Tibial nerve (tissue), 4 donors: ENCODE results near the gene RASAL3. TPM values are rescaled to one million over a fixed set of nuclear protein-coding genes. Genes with fewer than 3 reads are reported as not detected.

Source experiments
- DNase-seq, 2 donors: peaks; one replicate each; pipeline ENCODE4 v3.0.0-alpha.2; 2019; ENCODE audit warnings: low spot score in 2 of 2
- H3K27ac ChIP-seq, 4 donors: fragments of 200-600 bp; sonication (generic) in 3 of 4; one replicate each; pipeline ENCODE4 v1.5.1; 2017 to 2019; ENCODE audit warnings: mild to moderate bottlenecking in 1 of 4
- H3K27me3 ChIP-seq, 2 donors: fragments of 200-600 bp; sonication (generic) in 1 of 2; one replicate each; pipeline versions ENCODE4 v1.5.1 to v1.6.0; 2017 to 2019
- H3K36me3 ChIP-seq, 3 donors: fragments of 200-600 bp; sonication (generic); one replicate each; pipeline ENCODE4 v1.5.1; 2018 to 2019
- H3K4me1 ChIP-seq, 4 donors: fragments of 200-600 bp; sonication (generic) in 3 of 4; one replicate each; pipeline ENCODE4 v1.5.1; 2017 to 2019
- H3K4me3 ChIP-seq, 4 donors: fragments of 200-600 bp; sonication (generic) in 3 of 4; one replicate each; pipeline ENCODE4 v1.5.1; 2017 to 2019; ENCODE audit warnings: mild to moderate bottlenecking in 1 of 4, moderate library complexity in 1 of 4
- H3K9me3 ChIP-seq, 4 donors: fragments of 200-600 bp; sonication (generic) in 3 of 4; one replicate each; pipeline ENCODE4 v1.5.1; 2017 to 2019
- CTCF ChIP-seq, 5 experiments: fragments of 200-600 bp in 3 of 5; fragments of 450-650 bp in 2 of 5; sonication (generic) in 3 of 5; IDR thresholded peaks; one replicate each; pipeline ENCODE4 v1.5.1; 2016 to 2019; ENCODE audit warnings: antibody characterized with exemption in 5 of 5, mild to moderate bottlenecking in 3 of 5, moderate library complexity in 2 of 5
- EP300 ChIP-seq, 2 donors: sonication (generic); formaldehyde crosslinking; IDR thresholded peaks; one replicate each; pipeline ENCODE4 v1.6.1; 2017; ENCODE audit warnings: antibody characterized with exemption in 2 of 2, mild to moderate bottlenecking in 1 of 2
- POLR2A ChIP-seq, 2 donors: fragments of 450-650 bp; IDR thresholded peaks; one replicate each; pipeline ENCODE4 v1.6.1; 2017; ENCODE audit warnings: antibody characterized with exemption in 2 of 2, mild to moderate bottlenecking in 2 of 2, moderate library complexity in 2 of 2
- WGBS, 2 donors: methylation state at CpG; one replicate each; pipeline ENCODE4 v1.1.5; 2018; 5-methylcytosine and 5-hydroxymethylcytosine counted together
- total RNA-seq, 4 donors: library from RNA; depleted of rRNA; stranded (reverse); fragments of >200 nt; gene quantifications; one replicate each; pipeline ENCODE4 v1.1.0, GENCODE V29; 2016

The RASAL3 gene
- total RNA-seq, 4 donors from 2014 or later = 2.9 to 6.6 (median 4.3) TPM

DNA sequence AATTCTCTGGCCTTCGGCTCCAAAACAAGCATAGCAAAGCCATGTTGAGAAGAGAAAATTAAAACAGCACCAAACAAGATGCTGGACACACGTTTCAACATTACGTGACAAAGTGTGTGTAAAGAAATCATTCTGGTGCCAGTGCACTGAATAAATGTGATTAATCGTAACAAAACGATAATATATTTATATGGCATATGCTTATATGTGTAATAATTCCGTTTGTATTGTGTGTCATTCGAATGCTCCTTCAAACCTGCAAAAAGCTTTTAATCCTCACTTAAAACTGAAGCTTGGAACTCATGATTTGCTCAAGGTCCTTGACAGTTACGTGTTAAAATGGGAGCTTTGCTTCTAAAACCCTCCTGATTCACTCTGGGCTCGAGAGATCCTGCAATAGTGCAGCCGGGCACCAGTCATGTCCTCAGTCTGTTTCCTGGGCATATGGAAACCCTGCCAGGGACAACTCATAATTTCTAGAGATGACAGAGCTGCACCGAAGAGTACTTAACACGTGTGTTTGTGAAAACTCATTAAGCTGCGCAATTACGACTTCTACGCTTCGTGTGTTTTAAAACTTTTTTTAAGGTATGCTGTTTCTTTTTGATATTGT lies 44.8 kb downstream of the RASAL3 start:
- Histone ChIP-seq H3K27ac (peak overlapping the region; percentile 23 to 89 (median 38)), H3K9me3 (peaks cover 0 to 6% (median 0%) of the 10 kb centered on the region in 4 donors), H3K36me3 (peaks cover 4 to 45% (median 9%) of the 10 kb centered on the region in 3 donors), H3K27me3 (no peaks in the 10 kb centered on the region), H3K4me1 (peaks cover 0 to 45% (median 21%) of the 10 kb centered on the region in 4 donors), H3K4me3 (peak overlapping the region; percentile 54 to 99 (median 94))
- WGBS, 2 donors = 26 to 27% methylated on average over 16 of the region's 16 CpGs
- no peak for TF ChIP-seq POLR2A (IDR thresholded peaks at IDR 0.05)
- TF ChIP-seq CTCF (IDR thresholded peaks at IDR 0.05) = no peak
- no peak for TF ChIP-seq EP300 (IDR thresholded peaks at IDR 0.05)
- no peak for DNase-seq

DNA sequence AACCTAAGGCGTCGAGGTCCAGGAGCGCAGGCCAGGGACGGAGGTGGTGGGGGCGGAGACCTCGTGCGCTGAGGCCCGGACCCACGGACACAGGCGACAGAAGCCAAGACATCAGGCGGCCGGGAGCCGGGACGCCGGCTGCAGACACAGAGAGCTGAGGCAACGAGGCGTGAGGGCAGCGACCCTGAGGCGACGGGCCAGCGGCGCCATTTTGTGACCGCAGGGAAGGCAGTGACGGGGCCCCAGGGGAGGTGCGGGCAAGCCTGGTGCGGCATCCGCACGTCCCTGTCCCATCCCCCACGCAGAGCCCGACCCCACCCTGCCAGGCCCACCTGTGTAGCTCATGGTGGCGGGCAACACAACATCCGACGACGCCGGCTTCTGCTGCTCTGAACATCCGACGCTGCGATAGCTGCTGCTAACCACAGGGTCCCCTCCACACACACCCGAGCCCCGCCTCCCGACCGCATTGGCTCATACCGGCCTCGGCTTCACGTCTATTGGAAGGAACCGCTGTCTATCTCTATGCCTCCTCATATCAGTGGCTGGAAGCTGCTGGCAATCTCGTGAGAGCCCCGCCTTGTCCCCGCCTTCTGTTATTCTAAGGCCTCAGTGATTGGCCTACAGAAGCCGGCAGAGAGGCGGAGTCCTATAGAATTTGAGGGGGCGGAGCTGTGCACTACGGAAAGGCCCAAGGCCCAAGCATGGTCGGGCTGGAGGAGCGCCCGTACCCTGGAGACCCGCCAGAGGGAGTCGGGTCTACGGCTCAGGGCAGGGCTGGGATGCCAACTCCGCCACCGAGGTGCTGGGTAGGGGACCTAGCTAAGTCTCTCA lies 45.5 kb downstream of the RASAL3 start, which contains the start of gene AKAP8L:
TSS of gene AKAP8L (minus strand) at position 410 of the 834 bp plus-strand sequence. CDS start at position 345, 65 bp downstream.
- H3K4me3 ChIP-seq = peak within 1 kb of the TSS; percentile 81 to 99 (median 94)
- H3K27ac ChIP-seq = peak within 1 kb of the TSS; percentile 62 to 93 (median 90)
- peak; percentile 99 to 100 for DNase-seq
- peaks cover 0 to 53% (median 24%) of the 10 kb centered on the region in 4 donors for H3K4me1 ChIP-seq
- peaks cover 2 to 37% (median 7%) of the 10 kb centered on the region in 3 donors for H3K36me3 ChIP-seq
- H3K27me3 ChIP-seq = no peaks in the 10 kb centered on the region
- 0% methylated on average over 51 to 57 of the region's 61 CpGs for WGBS, 2 donors
- peaks cover 0 to 6% (median 0%) of the 10 kb centered on the region in 4 donors for H3K9me3 ChIP-seq
- TF ChIP-seq POLR2A (IDR thresholded peaks at IDR 0.05) (peak; percentile 61 to 85), CTCF (IDR thresholded peaks at IDR 0.05) (peak; percentile 42 to 81 (median 59)), EP300 (IDR thresholded peaks at IDR 0.05) (peak; percentile 32 to 93)

DNA sequence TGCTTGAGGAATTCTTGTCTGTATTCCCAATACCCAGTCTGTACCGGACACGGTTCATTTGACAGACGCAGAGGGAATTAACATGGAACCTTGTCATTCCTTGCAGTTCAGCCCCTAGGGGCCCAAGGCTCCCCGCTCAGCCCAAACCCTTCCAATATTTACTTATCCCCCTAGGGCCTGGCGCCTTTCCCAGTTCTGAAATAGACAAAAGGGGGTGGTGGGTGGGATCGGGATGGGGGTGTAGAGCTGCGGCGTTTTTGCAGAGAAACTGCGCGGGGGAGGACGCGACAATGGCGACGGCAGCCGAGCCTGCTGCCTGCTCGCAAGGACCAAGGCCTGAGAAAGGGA lies 46.1 kb downstream of the RASAL3 start:
- H3K27ac ChIP-seq = peak overlapping the region; percentile 62 to 93 (median 90)
- no peaks in the 10 kb centered on the region for H3K27me3 ChIP-seq
- H3K36me3 ChIP-seq = peaks cover 0 to 31% (median 2%) of the 10 kb centered on the region in 3 donors
- no peak for TF ChIP-seq EP300 (IDR thresholded peaks at IDR 0.05)
- no peak for TF ChIP-seq POLR2A (IDR thresholded peaks at IDR 0.05)
- no peak for TF ChIP-seq CTCF (IDR thresholded peaks at IDR 0.05)
- no peak for DNase-seq
- WGBS, 2 donors = 1 to 3% methylated on average over 16 of the region's 16 CpGs
- peaks cover 0 to 4% (median 0%) of the 10 kb centered on the region in 4 donors for H3K9me3 ChIP-seq
- H3K4me3 ChIP-seq = peak overlapping the region; percentile 81 to 99 (median 94)
- peaks cover 0 to 58% (median 30%) of the 10 kb centered on the region in 4 donors for H3K4me1 ChIP-seq

GRCh38 chr19:15417699-15418098 lies 46.6 kb downstream of the RASAL3 start:
- H3K36me3 ChIP-seq = peaks cover 0 to 26% (median 0%) of the 10 kb centered on the region in 3 donors
- H3K9me3 ChIP-seq = no peaks in the 10 kb centered on the region
- H3K27ac ChIP-seq = peak overlapping the region in 3 of 4 donors; percentile 89 to 93 (median 90)
- TF ChIP-seq CTCF (IDR thresholded peaks at IDR 0.05) = no peak
- no peak for TF ChIP-seq EP300 (IDR thresholded peaks at IDR 0.05)
- TF ChIP-seq POLR2A (IDR thresholded peaks at IDR 0.05) = no peak
- H3K4me3 ChIP-seq = peak overlapping the region; percentile 81 to 99 (median 94)
- WGBS, 2 donors = 5 to 6% methylated on average over 9 of the region's 9 CpGs
- no peak for DNase-seq
- H3K4me1 ChIP-seq = peaks cover 0 to 63% (median 34%) of the 10 kb centered on the region in 4 donors
- no peaks in the 10 kb centered on the region for H3K27me3 ChIP-seq
